GM12892 (cell line): ENCODE data around the gene CEP162.
"Not testable (repeated sequence)": the region's sequence is repeated elsewhere in the genome, so short reads cannot be mapped to it uniquely, and the experiment has no call there.

Experiments
- DNase-seq: peaks from one replicate; pipeline ENCODE4 v3.0.0; 2011; ENCODE audit not compliant: insufficient read length
- FAIRE-seq: peaks from 2 replicates; lab custom pipeline; 2011; peaks lifted over from hg19 to GRCh38; lab: Jason Lieb, UNC
- POLR2A ChIP-seq: IDR thresholded peaks from 2 replicates; pipeline ENCODE4 v1.6.1; 2011; ENCODE audit warnings: low read depth, low read length, control low read depth
- POLR2AphosphoS5 ChIP-seq: IDR thresholded peaks from 2 replicates; pipeline ENCODE4 v1.6.1; 2011; ENCODE audit warnings: low read depth, low read length, control low read depth
- TAF1 ChIP-seq: IDR thresholded peaks from 2 replicates; pipeline ENCODE4 v1.6.1; 2011; ENCODE audit warnings: low read depth, mild to moderate bottlenecking, control low read depth, low read length, borderline replicate concordance

The CEP162 gene

GRCh38 chr6:84103029-84103428 is 124.4 kb downstream of the CEP162 start:
- TF ChIP-seq POLR2AphosphoS5 (no peak), POLR2A (no peak), TAF1 (no peak)
- DNase-seq (no peak), FAIRE-seq (no peak)

DNA sequence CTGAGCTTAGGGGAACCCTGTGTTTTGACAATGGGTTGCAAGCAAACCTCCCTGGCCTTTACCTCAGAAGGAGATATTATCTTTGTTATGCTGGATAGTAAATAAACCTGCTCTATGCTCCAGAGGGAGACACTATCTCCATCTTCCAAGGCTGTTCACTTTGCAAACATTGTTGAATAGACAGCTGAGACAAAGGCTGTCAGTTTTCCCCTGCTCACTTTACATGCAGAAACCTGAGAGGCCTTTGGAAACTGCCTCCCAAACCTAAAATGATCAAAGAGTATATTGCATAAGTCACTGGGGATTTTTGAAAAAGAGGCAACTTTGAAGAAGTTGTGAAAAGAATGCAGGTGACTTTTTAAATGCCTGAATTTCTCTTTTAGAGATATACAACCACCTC is 132.3 kb downstream of the CEP162 start:
- FAIRE-seq (no peak), DNase-seq (no peak)
- TF ChIP-seq TAF1 (no peak), POLR2AphosphoS5 (no peak), POLR2A (no peak)

DNA sequence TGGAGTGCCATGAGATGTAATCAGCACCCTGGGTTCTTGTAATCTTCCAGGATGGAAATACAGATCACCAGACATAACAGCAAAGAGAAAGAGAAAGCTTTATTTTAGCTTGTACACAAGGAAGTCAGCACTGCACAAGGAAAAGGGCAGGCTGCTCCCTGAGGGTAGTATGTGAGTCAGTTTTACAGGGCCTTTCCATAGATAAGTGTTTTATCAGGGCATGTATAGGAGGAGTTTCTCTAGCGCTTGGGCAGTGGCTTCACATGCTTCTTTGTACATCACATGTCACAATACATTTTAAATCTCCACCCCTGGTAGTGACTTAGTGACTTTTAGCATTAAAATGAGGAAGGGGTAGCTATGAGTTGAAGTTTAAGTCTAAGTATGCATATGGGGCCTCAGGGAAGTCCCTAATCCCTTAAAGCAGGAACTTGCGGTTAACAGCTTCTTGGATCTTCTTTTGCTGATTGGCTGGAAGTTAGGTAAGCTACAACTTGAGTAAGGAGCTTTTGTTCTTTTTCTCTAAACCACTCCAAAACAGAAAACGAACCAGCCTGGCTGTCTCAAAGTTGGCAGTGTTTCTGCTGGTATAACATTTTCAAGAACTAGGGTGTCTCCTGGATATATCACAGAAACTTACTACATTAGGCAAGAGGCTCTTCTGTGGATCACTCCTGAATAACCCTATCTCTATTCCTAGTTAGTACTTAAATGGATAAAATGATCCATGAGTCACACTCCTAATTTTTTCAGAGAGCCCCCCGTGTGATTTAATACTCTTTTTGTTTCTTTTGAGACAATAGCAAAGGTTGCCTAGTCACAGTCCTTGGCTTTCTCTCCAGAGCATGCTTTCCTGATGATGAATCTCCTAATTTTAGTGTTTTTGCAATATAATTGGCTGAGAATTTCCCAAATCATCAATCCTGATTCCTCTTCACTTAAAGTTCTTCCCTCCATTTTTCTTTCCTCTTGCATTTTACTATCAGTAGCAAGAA is 133.7 kb downstream of the CEP162 start:
- FAIRE-seq: no peak
- no peak for TF ChIP-seq TAF1
- no peak for DNase-seq

DNA sequence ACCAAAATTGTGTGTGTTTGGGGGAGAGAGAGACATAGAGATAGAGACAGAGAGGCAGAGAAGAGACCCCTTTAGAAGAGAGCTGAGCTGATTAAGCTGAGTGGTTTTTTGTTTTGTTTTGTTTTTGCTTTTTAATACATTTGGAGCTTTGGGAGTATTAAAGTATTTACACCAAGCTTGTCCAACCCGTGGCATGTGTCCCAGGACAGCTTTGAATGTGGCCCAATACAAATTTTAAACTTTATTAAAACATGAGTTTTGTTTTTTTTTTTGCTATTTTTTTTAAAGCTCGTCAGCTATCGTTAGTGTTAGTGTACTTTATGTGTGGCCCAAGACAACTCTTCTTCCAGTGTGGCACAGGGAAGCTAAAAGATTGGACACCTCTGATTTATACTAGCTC is 137.9 kb downstream of the CEP162 start:
- no peak for TF ChIP-seq POLR2AphosphoS5
- no peak for TF ChIP-seq TAF1
- TF ChIP-seq POLR2A: no peak
- FAIRE-seq: no peak
- no peak for DNase-seq

DNA sequence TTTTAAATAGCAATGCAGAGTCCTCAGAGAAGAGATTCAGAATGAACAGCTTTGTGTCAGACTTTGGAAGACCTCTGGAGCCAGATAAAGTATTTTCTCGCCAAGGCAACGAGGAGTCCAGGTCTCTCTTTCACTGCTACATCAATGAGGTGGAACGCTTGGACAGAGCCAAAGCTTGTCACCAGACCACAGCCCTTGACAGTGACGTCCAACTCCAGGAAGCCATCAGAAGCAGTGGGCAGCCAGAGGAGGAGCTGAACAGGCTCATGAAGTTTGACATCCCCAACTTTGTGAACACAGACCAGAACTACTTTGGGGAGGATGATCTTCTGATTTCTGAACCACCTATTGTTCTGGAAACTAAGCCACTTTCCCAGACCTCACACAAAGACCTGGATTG is 138.4 kb downstream of the CEP162 start:
- no peak for FAIRE-seq
- no peak for DNase-seq
- no peak for TF ChIP-seq TAF1
- no peak for TF ChIP-seq POLR2A
- no peak for TF ChIP-seq POLR2AphosphoS5

GRCh38 chr6:84086545-84087429 is 140.7 kb downstream of the CEP162 start:
- no peak for FAIRE-seq
- TF ChIP-seq POLR2A (no peak), POLR2AphosphoS5 (no peak), TAF1 (no peak)
- no peak for DNase-seq

- DNase-seq: no peak
- FAIRE-seq: no peak
- TF ChIP-seq TAF1: no peak
- no peak for TF ChIP-seq POLR2AphosphoS5
- TF ChIP-seq POLR2A: no peak
Measured at GRCh38 chr6:84086056-84086455, 141.4 kb downstream of the CEP162 start.

DNA sequence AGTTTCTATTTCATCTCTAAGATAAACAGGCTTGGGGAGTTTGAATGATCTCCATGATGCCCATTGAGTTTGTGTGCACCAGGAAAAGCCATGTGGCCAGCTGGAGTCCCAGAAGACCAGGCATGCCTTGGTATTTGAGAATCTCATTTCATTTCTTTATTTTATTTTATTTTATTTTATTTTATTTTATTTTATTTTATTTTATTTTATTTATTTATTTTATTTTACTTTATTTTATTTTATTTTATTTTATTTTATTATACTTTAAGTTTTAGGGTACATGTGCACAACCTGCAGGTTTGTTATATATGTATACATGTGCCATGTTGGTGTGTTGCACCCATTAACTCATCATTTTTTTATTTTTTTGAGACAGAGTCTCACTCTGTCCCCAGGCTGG is 142.7 kb downstream of the CEP162 start:
- FAIRE-seq, DNase-seq: not testable (repeated sequence)

GRCh38 chr6:84082689-84083265 is 144.7 kb downstream of the CEP162 start:
- no peak for TF ChIP-seq POLR2AphosphoS5
- TF ChIP-seq TAF1: no peak
- TF ChIP-seq POLR2A: no peak
- FAIRE-seq (no peak), DNase-seq (no peak)

DNA sequence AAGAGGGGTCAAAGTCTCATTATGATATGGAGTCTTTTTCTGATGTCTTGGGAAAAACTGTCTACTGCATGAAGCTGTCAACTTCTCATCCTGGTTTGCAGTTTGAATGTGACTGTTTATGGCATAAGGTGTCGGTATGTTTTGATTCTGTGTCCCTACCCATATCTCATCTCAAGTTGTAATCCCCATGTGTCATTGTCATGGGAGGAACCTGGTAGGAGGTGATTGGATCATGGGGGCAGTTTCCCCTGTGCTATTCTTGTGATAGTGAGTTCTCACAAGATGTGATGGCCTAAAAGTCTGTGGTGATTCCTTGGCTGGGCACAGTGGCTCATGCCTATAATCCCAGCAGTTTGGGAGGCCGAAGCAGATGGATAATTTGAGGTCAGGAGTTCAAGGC is 146.2 kb downstream of the CEP162 start:
- no peak for FAIRE-seq
- TF ChIP-seq POLR2A (no peak), POLR2AphosphoS5 (no peak), TAF1 (no peak)
- no peak for DNase-seq

DNA sequence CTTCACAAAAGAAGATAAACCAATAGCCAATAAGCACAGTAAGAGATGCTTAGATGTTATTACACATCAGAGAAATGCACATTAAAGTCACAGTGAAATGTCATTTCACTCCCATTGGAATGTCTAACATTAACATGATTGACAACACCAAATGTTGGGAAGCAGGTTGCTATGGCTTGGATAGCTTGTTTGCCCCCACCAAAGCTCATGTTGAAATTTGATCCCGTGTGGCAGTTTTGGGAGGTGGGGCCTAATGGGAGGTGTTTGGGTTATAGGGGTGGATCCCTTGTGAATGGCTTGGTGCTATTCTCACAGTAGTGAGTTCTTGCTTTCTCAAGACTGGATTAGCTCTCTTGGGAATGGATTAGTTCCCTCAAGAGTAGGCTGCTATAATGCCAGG is 149.1 kb downstream of the CEP162 start:
- DNase-seq: no peak
- TF ChIP-seq POLR2AphosphoS5 (no peak), TAF1 (no peak), POLR2A (no peak)
- FAIRE-seq: no peak

GRCh38 chr6:84077645-84078044 is 149.8 kb downstream of the CEP162 start:
- no peak for TF ChIP-seq POLR2AphosphoS5
- TF ChIP-seq TAF1: no peak
- DNase-seq (no peak), FAIRE-seq (no peak)
